WERI-Rb-1 (cell line): Measurements from ENCODE around the gene BNC2.

Source experiments
- DNase-seq: peaks from one replicate; pipeline ENCODE4 v3.0.0-alpha.2; 2020
- H3K27ac ChIP-seq: fragments of 250-450 bp; sonication (Bioruptor Pico); 2 replicates; pipeline ENCODE4 v1.5.1; 2020; ENCODE audit warnings: mild to moderate bottlenecking, moderate library complexity
- H3K27me3 ChIP-seq: fragments of 250-450 bp; sonication (Bioruptor Pico); 2 replicates; pipeline ENCODE4 v1.5.1; 2021; ENCODE audit warnings: mild to moderate bottlenecking, low read depth, moderate library complexity; ENCODE audit not compliant: insufficient read depth, severe bottlenecking
- H3K36me3 ChIP-seq: fragments of 250-450 bp; sonication (Bioruptor Pico); 2 replicates; pipeline ENCODE4 v1.5.1; 2020; ENCODE audit warnings: mild to moderate bottlenecking, moderate library complexity
- H3K4me3 ChIP-seq: 2 replicates; pipeline ENCODE4 v1.5.1; 2011; ENCODE audit warnings: low read depth, mild to moderate bottlenecking, control low read depth, low read length
- H3K9me3 ChIP-seq: fragments of 250-450 bp; sonication (Bioruptor Pico); 2 replicates; pipeline ENCODE4 v1.5.1; 2021; ENCODE audit warnings: mild to moderate bottlenecking, moderate library complexity; ENCODE audit not compliant: severe bottlenecking
- TF ChIP-seq, protein P1 (sequence below): IDR thresholded peaks from 2 replicates; pipeline ENCODE4 v1.5.1; 2011; ENCODE audit warnings: low read depth, mild to moderate bottlenecking, control low read depth, inconsistent platforms, low read length

The BNC2 gene

DNA sequence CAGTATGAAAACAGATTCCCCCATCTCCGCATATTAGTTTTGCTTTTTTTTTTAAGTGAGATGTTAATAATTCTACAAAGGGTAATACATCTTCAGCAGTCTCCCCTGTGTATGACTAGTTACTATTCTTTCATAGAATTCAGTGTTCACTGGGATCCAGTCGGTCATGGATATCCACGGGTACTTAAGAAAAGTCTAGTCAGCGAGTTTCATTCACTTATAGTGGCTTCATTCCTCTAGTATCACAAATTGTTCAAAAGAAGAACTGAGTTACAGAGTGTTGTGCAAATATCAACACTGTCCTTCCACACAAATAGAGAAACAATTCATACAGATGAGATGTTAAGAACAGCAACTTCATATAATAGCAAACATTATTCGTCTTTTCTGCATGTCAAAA, 35.7 kb downstream of the BNC2 start:
- Histone ChIP-seq H3K27ac (no peak overlapping the region), H3K27me3 (no peaks in the 10 kb centered on the region), H3K4me3 (no peak overlapping the region), H3K9me3 (no peaks in the 10 kb centered on the region), H3K36me3 (no peaks in the 10 kb centered on the region)
- no peak for DNase-seq
- TF ChIP-seq, protein P1, sequence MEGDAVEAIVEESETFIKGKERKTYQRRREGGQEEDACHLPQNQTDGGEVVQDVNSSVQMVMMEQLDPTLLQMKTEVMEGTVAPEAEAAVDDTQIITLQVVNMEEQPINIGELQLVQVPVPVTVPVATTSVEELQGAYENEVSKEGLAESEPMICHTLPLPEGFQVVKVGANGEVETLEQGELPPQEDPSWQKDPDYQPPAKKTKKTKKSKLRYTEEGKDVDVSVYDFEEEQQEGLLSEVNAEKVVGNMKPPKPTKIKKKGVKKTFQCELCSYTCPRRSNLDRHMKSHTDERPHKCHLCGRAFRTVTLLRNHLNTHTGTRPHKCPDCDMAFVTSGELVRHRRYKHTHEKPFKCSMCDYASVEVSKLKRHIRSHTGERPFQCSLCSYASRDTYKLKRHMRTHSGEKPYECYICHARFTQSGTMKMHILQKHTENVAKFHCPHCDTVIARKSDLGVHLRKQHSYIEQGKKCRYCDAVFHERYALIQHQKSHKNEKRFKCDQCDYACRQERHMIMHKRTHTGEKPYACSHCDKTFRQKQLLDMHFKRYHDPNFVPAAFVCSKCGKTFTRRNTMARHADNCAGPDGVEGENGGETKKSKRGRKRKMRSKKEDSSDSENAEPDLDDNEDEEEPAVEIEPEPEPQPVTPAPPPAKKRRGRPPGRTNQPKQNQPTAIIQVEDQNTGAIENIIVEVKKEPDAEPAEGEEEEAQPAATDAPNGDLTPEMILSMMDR = no peak

DNA sequence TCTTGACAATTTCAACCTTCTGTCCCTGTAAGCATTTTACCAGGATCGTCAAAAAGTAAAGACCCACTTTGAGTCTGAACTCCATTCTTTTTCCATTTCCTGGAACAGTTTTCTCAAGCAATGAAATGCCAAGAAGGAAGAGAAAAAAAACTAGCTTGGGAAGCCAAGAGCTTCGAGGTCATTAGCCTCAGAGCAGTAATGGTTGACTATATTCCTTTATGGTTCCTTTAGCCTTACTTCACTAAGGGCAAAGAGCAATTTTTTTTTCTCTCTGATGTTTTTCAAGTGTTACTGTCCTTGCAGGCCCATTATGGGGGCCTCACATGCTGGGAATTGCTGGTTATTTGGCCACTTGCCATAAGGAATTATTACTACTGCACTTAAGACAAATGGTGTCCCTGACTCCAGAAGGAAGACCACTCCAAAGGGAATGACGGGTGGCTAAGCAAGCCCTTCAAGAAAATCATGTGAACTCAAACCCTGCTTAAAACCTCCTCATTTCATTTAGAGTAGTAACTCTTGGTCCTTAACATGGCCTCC, 37.1 kb downstream of the BNC2 start:
- Histone ChIP-seq H3K36me3 (no peaks in the 10 kb centered on the region), H3K27ac (no peak overlapping the region), H3K9me3 (no peaks in the 10 kb centered on the region), H3K4me3 (no peak overlapping the region), H3K27me3 (no peaks in the 10 kb centered on the region)
- TF ChIP-seq, protein P1 = no peak
- no peak for DNase-seq

DNA sequence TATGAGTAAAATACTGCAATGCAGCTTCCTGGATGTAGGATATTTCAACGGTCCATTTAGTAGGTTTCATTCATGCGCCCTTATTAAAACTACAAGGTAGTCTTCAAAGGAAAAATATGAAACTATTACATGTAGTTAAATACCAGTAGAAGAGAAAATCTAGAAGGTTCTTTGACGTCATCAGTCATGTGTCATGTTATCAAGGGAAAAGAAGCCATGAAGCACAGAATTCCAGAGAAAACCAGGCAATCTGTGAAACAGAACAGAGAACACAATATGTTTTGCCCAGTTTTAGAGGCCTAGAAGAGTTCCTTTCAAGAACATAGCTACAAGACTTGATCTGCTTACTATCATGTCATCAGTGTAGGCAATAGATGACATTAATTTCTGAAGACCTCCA, 38.4 kb downstream of the BNC2 start:
- Histone ChIP-seq H3K36me3 (no peaks in the 10 kb centered on the region), H3K27me3 (no peaks in the 10 kb centered on the region), H3K9me3 (no peaks in the 10 kb centered on the region), H3K27ac (no peak overlapping the region), H3K4me3 (no peak overlapping the region)
- DNase-seq = no peak
- TF ChIP-seq, protein P1 = no peak

GRCh38 chr9:16830806-16831205, 39.7 kb downstream of the BNC2 start:
- Histone ChIP-seq H3K4me3 (no peak overlapping the region), H3K27me3 (no peaks in the 10 kb centered on the region), H3K27ac (no peak overlapping the region), H3K9me3 (no peaks in the 10 kb centered on the region), H3K36me3 (no peaks in the 10 kb centered on the region)
- TF ChIP-seq, protein P1 = no peak
- DNase-seq = no peak

DNA sequence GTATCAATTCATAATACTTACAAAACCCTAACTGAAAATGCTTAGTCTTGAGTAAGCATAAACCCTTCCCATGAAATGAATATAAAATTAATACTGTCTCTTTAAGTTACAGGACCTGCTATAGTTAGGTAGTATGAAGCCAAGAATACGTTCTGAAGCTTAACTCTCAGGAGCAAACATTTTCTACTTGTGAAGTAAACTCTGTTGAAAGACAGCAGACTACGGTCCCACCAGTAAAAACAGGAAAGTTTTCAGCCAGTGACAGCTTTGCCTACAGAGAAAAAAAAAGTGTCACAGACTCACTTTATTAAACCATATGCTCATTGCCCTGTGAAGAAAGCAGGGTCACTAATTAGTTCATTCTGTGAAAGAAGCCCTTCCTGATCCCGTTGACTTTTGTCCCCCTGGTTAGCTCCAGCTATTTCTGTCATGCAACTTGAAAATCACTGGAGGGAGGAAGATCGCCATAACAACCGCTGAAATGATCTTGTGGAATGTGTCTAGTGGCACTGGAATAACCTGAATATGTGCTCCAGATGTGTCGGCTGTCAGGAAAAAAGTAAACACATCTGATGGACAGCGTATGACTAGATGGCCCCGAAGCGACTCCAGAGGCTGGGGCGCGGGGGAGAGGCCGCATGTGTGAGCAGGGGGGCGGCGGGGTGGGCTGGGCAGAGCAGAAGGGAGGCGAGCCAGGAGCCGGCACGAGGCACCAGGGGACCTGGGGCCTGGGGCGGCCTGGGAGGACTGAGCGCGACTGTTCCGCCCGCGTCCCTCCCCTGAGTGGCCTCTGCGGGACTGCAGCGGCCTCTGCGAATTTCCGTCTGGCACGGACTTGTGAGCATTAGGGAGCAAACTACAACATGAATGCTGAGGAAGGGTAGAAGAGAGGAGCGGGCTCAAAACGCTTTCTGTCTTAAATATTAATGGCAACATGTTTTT, 41.9 kb downstream of the BNC2 start:
- H3K4me3 ChIP-seq = no peak overlapping the region

More for the DNA sequence above, 41.9 kb downstream of the BNC2 start:
- TF ChIP-seq, protein P1 = no peak
- Histone ChIP-seq H3K9me3 (no peaks in the 10 kb centered on the region), H3K36me3 (no peaks in the 10 kb centered on the region), H3K27me3 (no peaks in the 10 kb centered on the region), H3K27ac (no peak overlapping the region)
- DNase-seq = no peak
